ENCODE data around the gene REC8.

DNA sequence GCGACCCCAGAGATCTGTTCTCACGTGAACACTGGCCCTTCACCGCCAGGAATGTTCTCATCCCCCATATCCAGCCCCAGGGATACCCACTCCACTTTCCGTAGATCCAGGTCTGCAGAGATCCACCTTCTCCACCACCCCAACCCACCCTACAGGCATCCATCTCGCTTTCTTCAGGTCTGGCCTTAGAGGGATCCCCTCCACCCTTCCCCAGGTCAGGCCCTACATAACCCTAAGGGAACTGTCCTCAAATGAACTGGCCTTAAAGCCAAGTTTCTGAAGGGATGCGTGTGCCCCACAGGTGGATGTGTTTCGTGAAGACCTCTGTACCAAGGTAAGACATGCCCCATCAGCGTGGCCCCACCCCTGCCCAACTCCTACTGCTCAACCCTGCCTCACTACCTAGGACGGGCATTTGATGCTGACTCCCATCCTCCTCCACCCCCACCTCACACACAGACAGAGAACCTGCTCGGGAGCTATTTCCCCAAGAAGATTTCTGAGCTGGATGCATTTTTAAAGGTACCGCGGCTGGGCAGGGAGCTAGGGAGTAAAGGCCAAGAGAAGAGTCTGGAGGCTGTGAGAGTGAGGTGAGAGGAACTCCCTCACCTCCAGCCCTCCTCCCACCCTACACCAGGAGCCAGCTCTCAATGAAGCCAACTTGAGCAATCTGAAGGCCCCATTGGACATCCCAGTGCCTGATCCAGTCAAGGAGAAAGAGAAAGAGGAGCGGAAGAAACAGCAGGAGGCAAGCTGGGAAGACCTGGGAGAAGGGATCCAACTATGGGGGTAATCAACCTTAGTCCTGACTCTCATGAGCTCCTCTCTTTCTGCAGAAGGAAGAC, 35.0 kb upstream of the REC8 start:
- no peak for TF ChIP-seq TAF1 (IDR thresholded peaks at IDR 0.05; ENCODE audit: borderline replicate concordance, low read depth, low read length)
- TF ChIP-seq POLR2A (IDR thresholded peaks at IDR 0.05; ENCODE audit: low read depth, low read length) = no peak
- TF ChIP-seq POLR2AphosphoS5 (IDR thresholded peaks at IDR 0.05; ENCODE audit: low read depth, low read length) = no peak; the same call in 1 of the 2 replicates

Measured in GM12892 (cell line).